Panc1 (cell line): ENCODE data around the gene GOLGA6C.
"Not testable (repeated sequence)": the region's sequence is repeated elsewhere in the genome, so short reads cannot be mapped to it uniquely, and the experiment has no call there.

Experiments used
- POLR2AphosphoS5 ChIP-seq: IDR thresholded peaks from 2 replicates; pipeline ENCODE4 v1.6.1; 2012; ENCODE audit warnings: mild to moderate bottlenecking, low read depth, low read length, moderate library complexity
- REST ChIP-seq, 2 experiments: IDR thresholded peaks; 2 replicates each; pipeline ENCODE4 v1.6.1; 2011 to 2012; ENCODE audit warnings: low read depth in 2 of 2, control low read depth in 1 of 2, low read length in 1 of 2, mild to moderate bottlenecking in 1 of 2, moderate library complexity in 1 of 2; ENCODE audit not compliant: insufficient read depth in 1 of 2
- SIN3A ChIP-seq: IDR thresholded peaks from 2 replicates; pipeline ENCODE4 v1.6.1; 2012; ENCODE audit warnings: low read depth, mild to moderate bottlenecking, low read length, moderate library complexity, borderline replicate concordance; ENCODE audit not compliant: insufficient read depth
- TCF7L2 ChIP-seq: IDR thresholded peaks from 2 replicates; pipeline ENCODE4 v1.6.1; 2011; ENCODE audit warnings: mild to moderate bottlenecking, low read depth, low read length, inconsistent platforms
- TF ChIP-seq, protein P1 (sequence below): fragments of 450-650 bp; IDR thresholded peaks from 2 replicates; pipeline ENCODE4 v1.5.1; 2017; ENCODE audit warnings: mild to moderate bottlenecking

- TF ChIP-seq, protein P1, sequence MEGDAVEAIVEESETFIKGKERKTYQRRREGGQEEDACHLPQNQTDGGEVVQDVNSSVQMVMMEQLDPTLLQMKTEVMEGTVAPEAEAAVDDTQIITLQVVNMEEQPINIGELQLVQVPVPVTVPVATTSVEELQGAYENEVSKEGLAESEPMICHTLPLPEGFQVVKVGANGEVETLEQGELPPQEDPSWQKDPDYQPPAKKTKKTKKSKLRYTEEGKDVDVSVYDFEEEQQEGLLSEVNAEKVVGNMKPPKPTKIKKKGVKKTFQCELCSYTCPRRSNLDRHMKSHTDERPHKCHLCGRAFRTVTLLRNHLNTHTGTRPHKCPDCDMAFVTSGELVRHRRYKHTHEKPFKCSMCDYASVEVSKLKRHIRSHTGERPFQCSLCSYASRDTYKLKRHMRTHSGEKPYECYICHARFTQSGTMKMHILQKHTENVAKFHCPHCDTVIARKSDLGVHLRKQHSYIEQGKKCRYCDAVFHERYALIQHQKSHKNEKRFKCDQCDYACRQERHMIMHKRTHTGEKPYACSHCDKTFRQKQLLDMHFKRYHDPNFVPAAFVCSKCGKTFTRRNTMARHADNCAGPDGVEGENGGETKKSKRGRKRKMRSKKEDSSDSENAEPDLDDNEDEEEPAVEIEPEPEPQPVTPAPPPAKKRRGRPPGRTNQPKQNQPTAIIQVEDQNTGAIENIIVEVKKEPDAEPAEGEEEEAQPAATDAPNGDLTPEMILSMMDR = not testable (repeated sequence)
- not testable (repeated sequence) for TF ChIP-seq POLR2AphosphoS5; REST (IDR thresholded peaks at IDR 0.05; ENCODE audit: insufficient read depth in 1 of 2, low read depth in 2 of 2, low read length in 1 of 2); SIN3A; TCF7L2
Measured at GRCh38 chr15:75319231-75319897, 61.2 kb downstream of the GOLGA6C start.
